GM19468 (cell line): ENCODE results near the gene FGF4.

Source experiments
- ATAC-seq: cut with Tn5 transposase; IDR thresholded peaks from one replicate; pipeline ENCODE4 v1.9.1; 2021; ENCODE audit warnings: mild to moderate bottlenecking, moderate library complexity, moderate number of reproducible peaks; ENCODE audit not compliant: unreplicated experiment; ENCODE audit errors: extremely low read depth

FGF4 gene

DNA sequence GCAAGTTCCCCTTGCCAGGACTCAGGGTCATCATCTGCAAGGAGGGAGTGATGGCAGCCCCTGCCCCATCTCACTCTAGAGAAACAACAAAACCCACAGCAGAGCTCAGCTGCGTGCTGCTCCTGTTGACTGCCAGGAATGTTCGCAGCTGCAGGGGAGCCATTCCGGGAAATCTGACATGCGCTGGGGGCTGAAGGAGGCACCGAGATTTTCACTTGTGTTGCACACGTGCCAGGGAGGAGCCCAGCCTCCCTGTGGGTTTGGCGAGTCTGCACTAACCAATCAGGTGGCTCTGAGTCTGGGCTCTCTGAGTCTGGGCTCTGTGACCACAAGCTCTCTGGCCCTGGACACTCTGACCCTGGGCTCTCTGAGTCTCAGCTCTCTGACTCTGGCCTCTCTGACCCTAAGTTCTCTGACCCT lies 33.5 kb upstream of the FGF4 start:
- no peak for ATAC-seq

GRCh38 chr11:69807106-69807815 lies 32.1 kb upstream of the FGF4 start:
- ATAC-seq: no peak

DNA sequence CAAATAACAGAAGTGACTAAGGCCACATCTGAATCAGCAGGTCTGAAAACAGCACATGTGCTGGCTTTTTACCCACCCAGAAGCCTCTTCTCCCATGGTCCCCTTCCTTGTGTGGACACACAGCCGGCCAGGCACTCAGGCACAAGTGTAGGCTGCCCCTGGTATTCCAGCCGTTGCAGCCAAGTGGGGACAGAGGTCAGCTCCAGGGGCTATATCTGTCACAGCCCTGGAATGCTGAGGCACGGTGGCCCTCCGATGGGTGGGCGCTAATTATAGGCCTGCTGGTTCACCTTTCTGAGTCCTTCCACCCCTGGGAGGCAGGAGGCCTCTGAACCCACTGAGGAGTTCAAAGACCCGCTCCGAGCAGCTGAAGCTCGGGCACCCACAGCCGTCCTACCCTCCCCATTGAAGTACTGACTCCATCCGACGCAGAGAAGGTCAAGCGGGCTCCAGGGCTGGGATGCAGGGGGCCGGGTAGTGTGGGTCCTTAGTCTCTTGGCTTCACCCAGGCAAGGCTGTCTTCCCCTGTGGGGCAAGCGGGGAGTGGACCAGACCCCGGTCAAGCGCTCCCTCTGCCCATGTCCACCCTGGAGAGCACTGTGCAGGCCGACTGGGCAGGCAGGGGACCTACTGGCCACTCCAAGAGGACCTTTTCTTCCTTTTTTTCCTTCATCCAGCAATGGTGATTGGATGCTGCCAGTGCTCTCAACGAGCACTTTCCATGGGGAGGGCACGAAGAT lies 29.8 kb upstream of the FGF4 start:
- ATAC-seq: no peak

DNA sequence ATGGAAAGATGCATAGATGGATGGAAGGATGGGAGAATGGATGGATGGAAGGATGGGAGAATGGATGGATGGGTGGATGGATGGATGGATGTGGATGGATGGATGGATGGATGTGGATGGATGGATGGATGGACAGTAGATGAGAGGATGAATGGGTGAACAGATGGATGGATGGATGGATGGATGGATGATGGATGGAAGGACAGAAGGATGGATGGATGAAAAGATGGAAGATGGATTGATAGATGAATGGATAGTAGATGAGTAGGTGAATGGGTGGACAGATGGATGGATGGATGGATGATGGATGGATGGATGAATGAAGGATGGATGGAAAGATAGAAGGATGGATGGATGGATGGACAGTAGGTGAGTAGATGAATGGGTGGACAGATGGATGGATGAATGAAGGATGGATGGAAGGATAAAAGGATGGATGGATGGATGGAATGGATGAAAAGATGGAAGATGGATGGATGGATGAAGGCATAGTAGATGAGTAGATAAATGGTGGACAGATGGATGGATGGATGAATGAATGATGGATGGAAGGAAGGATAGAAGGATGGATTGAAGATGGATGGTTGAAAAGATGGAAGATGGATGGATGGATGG lies 28.6 kb upstream of the FGF4 start:
- no peak for ATAC-seq

DNA sequence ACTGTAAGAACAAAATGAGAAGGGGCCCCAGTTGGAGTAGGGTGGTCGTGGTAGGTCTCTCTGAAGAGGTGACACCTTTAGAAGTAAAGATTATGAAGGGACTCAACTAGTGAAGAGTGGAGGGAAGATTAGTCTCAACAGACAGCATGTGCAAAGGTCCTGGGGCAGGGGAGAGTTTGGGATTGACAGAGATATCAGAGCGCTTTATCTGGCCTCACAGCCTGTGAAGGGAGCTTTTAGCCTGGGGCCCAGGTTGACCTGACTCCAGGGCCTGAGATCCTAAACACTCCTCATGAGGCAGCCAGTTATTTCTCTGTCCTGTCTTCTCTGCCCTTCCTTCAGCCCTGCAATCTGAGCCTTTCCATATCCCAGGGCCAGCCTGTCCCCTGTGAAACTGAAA lies 27.9 kb upstream of the FGF4 start:
- no peak for ATAC-seq

DNA sequence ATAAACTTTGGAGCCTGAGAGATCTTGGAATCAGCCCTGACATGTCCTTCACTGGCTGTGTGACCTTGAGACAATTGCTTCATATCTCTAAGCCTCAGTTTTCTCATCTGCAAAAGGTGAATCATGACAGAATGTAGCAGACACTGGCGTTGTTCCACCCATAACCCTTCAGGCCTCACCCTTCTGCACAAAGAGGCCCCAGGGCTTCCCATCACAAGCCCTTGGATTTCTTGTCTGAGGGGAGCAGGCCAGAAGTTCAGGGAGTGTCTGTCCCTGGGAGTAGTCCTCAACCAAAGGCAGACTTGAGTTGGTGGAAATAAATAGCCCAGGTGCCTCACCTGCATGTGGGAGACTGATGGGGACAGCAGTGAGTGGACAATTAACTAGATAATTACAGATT lies 27.4 kb upstream of the FGF4 start:
- no peak for ATAC-seq

DNA sequence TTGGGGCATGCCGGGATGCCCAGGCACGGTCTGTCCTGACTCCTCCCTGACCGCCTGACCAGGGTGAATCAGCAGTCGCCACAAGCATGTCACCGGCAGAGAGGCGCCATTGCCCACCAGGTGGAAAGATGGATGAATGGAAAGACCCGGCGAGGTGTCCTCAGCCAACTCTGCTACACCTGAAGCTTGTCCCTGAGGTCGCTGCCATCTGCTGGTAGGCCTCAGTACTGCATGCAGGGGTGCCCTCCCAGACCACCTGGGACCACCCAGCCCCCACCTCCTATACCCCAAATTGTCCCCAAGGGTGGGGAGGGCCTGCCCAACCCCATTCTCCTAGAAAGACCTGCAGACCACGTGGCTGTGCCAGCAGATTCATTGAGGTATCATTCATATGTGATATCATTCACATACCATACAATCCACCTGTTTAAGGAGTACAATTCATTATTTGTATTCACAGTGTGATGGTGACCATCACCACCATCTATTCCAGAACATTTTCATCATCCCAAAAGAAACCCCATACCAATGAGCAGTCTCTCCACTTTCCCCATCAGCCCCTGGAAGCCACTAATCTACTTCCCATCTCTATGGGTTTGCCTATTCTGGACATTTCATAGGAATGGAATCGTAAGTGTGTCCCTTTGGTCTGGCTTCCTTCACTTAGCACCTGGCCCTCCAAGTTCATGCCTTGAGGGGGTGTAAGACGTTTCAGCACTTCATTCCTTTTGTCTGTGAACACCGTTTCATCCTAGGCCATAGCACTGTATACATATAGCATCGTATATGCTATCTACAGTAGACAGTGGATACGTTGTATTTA lies 26.6 kb upstream of the FGF4 start:
- no peak for ATAC-seq

- ATAC-seq: no peak
Measured at GRCh38 chr11:69800278-69800677, 25.1 kb upstream of the FGF4 start.

DNA sequence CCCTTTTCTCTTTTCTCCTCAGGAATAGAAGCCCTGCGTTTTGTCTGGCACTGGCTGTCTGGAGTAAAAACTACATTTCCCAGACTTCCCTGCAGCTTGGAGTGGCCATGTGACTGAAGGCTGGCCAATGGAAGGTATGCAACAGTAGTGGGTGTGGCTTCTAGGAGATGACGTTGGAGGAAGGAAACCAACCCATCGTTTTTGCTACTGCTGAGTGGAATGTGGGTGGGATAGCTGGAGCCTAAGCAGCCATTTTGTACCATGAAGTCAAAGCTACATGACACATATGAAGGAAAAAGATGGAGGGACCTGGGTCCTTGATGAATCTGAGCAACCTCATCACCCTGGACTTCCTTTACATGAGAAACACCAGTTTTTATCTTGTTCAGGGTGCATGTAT lies 24.4 kb upstream of the FGF4 start:
- no peak for ATAC-seq

GRCh38 chr11:69799097-69799496 lies 24.0 kb upstream of the FGF4 start:
- no peak for ATAC-seq

GRCh38 chr11:69797737-69798528 lies 22.8 kb upstream of the FGF4 start:
- no peak for ATAC-seq

GRCh38 chr11:69797156-69797555 lies 22.0 kb upstream of the FGF4 start:
- no peak for ATAC-seq

GRCh38 chr11:69796063-69796462 lies 20.9 kb upstream of the FGF4 start:
- no peak for ATAC-seq

DNA sequence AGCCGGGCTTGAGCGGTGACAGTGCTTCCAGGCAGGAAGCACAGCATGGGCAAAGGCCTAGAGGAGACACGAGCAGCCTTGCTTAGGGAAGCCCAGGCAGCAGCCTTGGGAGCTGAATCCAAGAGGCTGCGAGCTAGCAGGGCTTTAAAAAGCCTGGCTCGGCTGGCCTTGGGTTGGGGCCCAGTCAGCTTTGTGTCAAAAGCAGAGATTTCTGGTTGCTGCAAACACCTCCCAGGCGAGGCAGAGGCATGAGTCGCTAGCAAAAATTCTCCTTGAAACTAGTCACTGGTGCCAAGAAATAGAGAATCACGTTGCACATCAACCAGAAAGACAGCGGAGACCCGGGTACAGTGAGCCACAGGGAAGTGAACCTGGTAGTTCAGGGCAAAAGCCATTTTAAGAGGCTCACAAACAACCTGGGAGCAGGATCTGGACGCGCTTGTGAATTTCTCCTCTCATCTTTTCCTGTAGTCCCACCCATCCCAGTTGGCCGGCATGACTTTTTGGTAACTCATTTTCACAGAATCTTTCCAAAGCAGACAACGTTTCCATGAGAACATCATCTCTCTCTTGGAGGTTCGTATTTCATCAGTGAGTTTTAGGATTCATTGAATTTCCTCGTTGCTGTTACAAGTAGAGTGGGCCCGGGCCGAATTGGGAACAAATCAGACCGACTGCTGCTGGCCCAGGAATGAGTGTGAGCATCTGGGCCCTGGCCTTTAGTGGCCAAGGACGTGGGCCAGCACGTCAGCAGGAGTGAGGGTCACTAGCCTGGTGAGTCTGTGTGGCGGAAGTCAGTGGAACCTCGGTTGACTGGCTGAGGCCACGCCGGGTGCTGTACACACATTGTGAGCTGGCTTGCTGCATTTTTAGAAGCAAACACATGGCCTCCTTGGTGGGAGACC lies 16.4 kb upstream of the FGF4 start:
- no peak for ATAC-seq

GRCh38 chr11:69788956-69789355 lies 13.8 kb upstream of the FGF4 start:
- ATAC-seq: no peak

DNA sequence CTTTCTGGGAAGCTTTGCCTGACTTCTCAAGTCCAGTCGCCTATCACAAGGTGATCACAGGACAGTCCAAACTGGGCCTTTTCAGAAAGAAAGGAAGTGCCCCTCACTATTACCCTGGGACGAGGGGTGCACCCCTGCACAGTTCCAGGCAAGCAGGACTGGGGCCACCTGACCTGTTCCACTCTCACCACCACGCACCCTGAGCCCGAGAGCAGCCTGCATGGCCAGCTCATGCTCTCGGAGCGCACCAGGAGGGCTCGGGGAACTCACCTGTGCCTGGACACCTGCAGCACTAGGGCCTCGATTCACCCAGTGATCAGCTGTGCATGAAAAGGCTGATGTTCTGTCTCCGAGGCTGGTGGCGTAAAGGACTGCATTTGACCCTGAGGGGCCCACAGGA lies 12.8 kb upstream of the FGF4 start:
- no peak for ATAC-seq

DNA sequence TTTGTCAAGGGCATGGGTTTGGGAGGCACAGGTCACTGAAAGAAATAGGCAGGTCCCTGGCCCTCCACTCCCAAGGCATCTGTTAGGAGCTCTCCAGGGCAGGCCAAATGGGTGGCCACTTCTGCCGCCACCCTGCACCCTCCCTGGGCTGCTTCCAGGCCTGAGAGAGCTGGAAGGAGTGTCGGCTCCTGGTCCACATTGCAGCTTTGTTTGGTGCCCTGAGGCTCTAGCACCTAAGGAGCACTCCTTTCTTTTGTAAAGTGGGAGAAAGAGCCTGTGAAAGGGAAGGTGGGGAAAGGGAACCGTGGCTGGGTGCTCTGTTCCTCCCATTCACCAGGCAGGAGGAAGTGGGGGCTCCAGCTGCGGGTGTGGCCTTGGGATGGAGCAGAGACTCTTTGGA lies 12.3 kb upstream of the FGF4 start:
- no peak for ATAC-seq

DNA sequence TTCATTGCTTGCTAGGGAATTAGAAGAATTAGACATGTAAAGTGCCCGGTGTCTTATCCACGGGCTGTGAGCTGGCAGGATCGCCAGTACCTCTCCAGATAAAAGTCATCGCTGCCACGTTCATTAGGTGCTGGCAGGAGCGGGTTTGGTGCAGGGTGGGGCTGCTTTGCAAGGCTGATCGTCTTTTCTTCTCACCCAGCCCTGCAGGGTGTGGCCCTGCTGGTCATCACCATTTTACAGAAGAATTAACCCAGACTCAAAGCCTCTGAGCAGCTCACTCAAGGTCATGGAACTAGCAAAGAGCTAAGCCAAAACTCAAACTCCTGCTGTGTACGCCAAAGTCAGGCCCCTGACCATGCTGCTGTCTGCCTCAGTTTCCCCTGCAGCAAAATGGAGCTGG lies 6.1 kb upstream of the FGF4 start:
- no peak for ATAC-seq

DNA sequence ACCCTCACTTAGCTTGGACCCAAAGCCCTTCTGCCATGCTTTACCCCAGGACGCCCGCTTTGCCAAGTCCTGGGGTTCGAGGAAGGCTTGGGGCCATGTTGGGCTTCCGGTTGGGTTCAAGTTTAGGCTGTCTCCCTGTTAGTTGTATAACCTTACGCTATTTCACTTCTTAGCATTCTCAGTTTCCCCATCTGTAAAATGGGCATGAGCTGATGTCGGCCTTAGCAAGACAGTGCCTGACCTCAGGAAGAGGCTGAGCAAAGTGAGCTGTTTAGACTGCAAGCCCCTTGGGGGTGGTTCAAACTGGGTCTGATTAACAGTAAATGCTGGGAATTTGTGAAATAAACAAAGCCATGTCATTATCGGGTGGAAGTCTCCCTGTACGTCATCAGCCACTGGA lies 3.2 kb upstream of the FGF4 start:
- ATAC-seq: no peak
